ENCODE measurements around the gene GPNMB.
"Not testable (repeated sequence)": the region's sequence is repeated elsewhere in the genome, so short reads cannot be mapped to it uniquely, and the experiment has no call there.

DNA sequence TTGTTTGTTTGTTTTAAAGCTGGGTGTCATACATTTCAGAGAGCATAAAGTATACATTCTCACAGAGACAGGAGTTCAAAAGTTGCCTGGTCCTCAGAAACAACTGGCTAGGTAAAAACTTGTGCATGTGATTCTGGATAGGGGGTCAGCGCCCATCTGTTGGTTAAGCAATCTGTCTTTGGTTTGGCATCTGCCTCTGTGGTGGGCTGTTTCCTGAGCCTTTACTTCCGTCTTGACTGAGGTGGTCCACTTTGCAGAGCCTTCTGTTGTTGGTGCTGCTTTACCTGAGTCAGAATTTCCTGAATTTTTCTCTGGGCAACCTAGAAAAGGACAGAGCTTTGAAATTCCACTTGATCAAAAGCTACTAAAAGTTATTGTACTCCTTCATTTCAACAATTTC is 65.6 kb downstream of the GPNMB start:
- TF ChIP-seq, protein P1, sequence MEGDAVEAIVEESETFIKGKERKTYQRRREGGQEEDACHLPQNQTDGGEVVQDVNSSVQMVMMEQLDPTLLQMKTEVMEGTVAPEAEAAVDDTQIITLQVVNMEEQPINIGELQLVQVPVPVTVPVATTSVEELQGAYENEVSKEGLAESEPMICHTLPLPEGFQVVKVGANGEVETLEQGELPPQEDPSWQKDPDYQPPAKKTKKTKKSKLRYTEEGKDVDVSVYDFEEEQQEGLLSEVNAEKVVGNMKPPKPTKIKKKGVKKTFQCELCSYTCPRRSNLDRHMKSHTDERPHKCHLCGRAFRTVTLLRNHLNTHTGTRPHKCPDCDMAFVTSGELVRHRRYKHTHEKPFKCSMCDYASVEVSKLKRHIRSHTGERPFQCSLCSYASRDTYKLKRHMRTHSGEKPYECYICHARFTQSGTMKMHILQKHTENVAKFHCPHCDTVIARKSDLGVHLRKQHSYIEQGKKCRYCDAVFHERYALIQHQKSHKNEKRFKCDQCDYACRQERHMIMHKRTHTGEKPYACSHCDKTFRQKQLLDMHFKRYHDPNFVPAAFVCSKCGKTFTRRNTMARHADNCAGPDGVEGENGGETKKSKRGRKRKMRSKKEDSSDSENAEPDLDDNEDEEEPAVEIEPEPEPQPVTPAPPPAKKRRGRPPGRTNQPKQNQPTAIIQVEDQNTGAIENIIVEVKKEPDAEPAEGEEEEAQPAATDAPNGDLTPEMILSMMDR (IDR thresholded peaks at IDR 0.05; ENCODE audit: low read depth, low read length, poor library complexity, severe bottlenecking) = not testable (repeated sequence)
- not testable (repeated sequence) for TF ChIP-seq EZH2phosphoT487 (IDR thresholded peaks at IDR 0.05; ENCODE audit: borderline replicate concordance, low read length)

All from DOHH2 (cell line).